ENCODE measurements around the gene SMNDC1.

DNA sequence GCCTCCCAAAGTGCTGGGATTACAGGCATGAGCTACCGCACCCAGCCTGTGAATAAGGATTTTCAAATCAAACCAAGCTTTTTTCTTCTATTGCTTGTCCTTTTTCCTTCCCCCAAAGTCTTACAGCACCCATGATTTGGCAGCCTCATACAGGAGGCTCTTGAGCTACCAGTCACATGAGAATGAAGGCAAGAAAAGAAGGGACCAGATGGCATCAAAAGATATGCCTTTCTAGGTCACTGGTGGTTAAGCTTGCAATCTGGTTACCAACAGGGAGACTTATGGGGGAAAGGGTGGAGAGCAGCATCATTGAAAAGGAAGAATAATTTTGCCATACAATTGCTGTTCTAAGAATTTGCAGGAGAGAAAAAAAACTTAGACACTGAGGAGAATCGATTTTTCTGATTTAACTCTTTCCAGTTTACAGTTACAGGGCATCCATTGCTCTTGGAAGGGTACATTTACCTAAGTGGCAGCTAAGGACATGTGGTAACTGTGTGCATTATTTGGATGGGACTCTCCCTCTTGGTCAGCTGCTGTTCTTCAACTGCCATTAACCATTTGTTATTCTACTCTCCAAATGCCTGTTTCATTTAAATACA is 29.5 kb downstream of the SMNDC1 start:
- TF ChIP-seq, protein P1, sequence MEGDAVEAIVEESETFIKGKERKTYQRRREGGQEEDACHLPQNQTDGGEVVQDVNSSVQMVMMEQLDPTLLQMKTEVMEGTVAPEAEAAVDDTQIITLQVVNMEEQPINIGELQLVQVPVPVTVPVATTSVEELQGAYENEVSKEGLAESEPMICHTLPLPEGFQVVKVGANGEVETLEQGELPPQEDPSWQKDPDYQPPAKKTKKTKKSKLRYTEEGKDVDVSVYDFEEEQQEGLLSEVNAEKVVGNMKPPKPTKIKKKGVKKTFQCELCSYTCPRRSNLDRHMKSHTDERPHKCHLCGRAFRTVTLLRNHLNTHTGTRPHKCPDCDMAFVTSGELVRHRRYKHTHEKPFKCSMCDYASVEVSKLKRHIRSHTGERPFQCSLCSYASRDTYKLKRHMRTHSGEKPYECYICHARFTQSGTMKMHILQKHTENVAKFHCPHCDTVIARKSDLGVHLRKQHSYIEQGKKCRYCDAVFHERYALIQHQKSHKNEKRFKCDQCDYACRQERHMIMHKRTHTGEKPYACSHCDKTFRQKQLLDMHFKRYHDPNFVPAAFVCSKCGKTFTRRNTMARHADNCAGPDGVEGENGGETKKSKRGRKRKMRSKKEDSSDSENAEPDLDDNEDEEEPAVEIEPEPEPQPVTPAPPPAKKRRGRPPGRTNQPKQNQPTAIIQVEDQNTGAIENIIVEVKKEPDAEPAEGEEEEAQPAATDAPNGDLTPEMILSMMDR (IDR thresholded peaks at IDR 0.05) = no peak
- TF ChIP-seq POLR2AphosphoS5 (IDR thresholded peaks at IDR 0.05) = no peak
- no peak for TF ChIP-seq POLR2A (IDR thresholded peaks at IDR 0.05; ENCODE audit: low read depth)
- no peak for TF ChIP-seq EP300 (IDR thresholded peaks at IDR 0.05)

Data from esophagus muscularis mucosa (tissue), 4 donors.